Measurements from ENCODE around the gene IQCH. TPM values are rescaled to one million over a fixed set of nuclear protein-coding genes. Genes with fewer than 3 reads are reported as not detected.

Gene IQCH
- total and polyA plus RNA-seq, 2 donors = 0.91 to 1.8 TPM

DNA sequence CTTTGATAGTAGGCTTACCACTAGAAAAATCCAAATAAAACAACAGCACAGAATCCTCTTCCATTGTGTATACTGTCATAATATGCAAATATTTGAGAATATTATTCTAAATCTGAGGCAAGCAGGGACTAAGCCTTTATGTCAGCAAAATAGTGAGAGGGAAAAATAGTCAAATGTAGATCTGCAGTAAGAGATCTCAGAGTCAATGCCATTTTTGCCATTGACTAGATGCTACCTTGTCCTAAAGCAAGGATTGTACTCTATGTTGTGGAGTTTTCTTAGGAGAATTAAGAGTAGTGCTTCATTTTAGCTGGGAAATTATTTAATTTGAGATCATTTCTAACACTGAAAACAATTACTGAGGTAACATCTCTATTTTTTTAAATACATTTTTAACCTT lies 50.2 kb downstream of the IQCH start:
- Histone ChIP-seq H3K9me3 (ENCODE audit: control insufficient read depth in 2 of 2, insufficient read depth in 1 of 2, low read length in 1 of 2) (no peaks in the 10 kb centered on the region), H3K36me3 (ENCODE audit: control insufficient read depth in 2 of 2, insufficient read depth in 2 of 2, low read length in 1 of 2) (no peaks in the 10 kb centered on the region), H3K4me3 (ENCODE audit: low read length in 2 of 2) (no peak overlapping the region), H3K4me1 (ENCODE audit: control insufficient read depth in 2 of 2, insufficient read depth in 2 of 2, low read length in 2 of 2) (no peaks in the 10 kb centered on the region), H3K27ac (ENCODE audit: low read depth in 1 of 2, low read length in 1 of 2) (no peak overlapping the region), H3K27me3 (ENCODE audit: control insufficient read depth in 2 of 2, insufficient read depth in 1 of 2, low read length in 1 of 2) (no peaks in the 10 kb centered on the region)
- DNase-seq (ENCODE audit: low read depth in 6 of 9, low spot score in 9 of 9) = no peak

DNA sequence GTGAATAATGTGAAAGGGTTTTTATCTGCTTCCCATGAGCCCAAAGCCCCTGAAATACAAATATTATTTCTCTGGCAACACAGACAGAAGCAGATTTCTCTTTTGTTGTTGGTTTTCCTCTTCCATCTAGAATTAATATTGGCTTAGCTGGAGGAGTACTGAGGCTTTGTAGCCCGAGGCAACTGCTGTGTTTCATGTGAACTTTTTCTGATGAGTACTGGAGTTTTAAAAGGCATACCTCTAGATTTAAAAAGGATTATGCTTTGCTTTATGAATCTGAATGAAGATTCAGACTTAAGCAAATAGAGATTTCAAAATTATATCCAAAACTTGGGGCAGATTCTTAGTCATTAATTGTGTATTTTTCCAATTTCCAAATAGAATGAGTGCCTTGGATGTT lies 50.9 kb downstream of the IQCH start:
- H3K27ac ChIP-seq (ENCODE audit: low read depth in 1 of 2, low read length in 1 of 2) = no peak overlapping the region
- H3K9me3 ChIP-seq (ENCODE audit: control insufficient read depth in 2 of 2, insufficient read depth in 1 of 2, low read length in 1 of 2) = no peaks in the 10 kb centered on the region
- no peaks in the 10 kb centered on the region for H3K4me1 ChIP-seq (ENCODE audit: control insufficient read depth in 2 of 2, insufficient read depth in 2 of 2, low read length in 2 of 2)
- 95% methylated on average over 1 of the region's 1 CpG for WGBS
- H3K36me3 ChIP-seq (ENCODE audit: control insufficient read depth in 2 of 2, insufficient read depth in 2 of 2, low read length in 1 of 2) = no peaks in the 10 kb centered on the region
- no peak overlapping the region for H3K4me3 ChIP-seq (ENCODE audit: low read length in 2 of 2)
- no peaks in the 10 kb centered on the region for H3K27me3 ChIP-seq (ENCODE audit: control insufficient read depth in 2 of 2, insufficient read depth in 1 of 2, low read length in 1 of 2)
- no peak for DNase-seq (ENCODE audit: low read depth in 6 of 9, low spot score in 9 of 9)

DNA sequence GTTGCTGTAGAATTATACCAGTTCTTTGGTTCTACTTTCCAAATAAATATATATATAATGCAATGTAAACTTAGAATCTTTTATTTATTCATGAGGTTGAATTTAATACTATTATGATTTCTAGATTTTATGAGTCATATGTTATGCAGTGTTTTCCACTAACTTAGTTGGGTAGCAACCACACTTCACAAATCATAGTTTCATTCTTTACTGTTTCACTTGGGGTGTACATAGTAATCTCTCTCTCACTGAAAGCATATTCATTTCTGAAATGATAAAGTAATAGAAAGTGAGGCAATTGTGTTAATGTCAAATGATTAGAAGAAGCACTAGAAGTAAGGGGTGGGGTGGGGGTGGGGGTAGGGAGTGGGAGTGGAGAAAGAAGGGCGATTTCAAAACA lies 52.6 kb downstream of the IQCH start:
- H3K4me3 ChIP-seq (ENCODE audit: low read length in 2 of 2) = no peak overlapping the region
- H3K27ac ChIP-seq (ENCODE audit: low read depth in 1 of 2, low read length in 1 of 2) = no peak overlapping the region
- H3K4me1 ChIP-seq (ENCODE audit: control insufficient read depth in 2 of 2, insufficient read depth in 2 of 2, low read length in 2 of 2) = no peaks in the 10 kb centered on the region
- whole genome bisulfite sequencing = 92% methylated on average over 1 of the region's 1 CpG
- no peaks in the 10 kb centered on the region for H3K27me3 ChIP-seq (ENCODE audit: control insufficient read depth in 2 of 2, insufficient read depth in 1 of 2, low read length in 1 of 2)
- no peaks in the 10 kb centered on the region for H3K36me3 ChIP-seq (ENCODE audit: control insufficient read depth in 2 of 2, insufficient read depth in 2 of 2, low read length in 1 of 2)
- no peak for DNase-seq (ENCODE audit: low read depth in 6 of 9, low spot score in 9 of 9)
- H3K9me3 ChIP-seq (ENCODE audit: control insufficient read depth in 2 of 2, insufficient read depth in 1 of 2, low read length in 1 of 2) = no peaks in the 10 kb centered on the region

DNA sequence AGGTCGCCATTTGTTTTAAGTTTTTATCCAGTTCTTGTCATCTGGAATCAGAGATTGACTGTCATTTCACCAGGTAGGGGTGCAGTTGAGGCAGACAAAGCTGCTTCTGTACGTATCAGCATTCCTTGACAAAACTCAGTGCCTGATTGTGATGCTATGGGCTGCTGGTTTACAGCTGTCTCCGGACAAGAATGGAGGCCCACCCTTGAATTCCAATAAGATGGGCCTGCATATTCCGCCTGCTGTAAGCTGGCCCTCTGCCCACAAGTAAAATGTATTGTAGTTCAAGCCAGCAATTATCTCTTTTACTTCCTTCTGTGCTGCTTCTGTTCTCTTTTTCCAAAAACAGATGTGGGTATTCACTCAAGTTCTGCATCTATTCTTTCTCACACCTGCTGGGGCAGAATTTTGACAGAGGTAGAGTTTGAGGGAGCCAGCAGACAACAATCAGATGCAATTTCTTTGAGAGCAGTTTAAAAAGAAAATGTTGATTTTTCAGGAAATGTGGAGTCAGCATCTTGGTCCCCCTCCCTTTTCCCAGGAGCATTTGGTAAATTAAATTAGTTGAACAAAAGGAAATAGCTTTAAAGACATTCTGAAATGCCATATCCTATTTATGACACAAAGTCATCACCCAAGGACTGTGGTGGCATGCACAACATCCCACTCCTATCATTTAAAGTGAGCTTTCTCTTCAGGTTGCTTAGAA lies 53.5 kb downstream of the IQCH start:
- H3K36me3 ChIP-seq (ENCODE audit: control insufficient read depth in 2 of 2, insufficient read depth in 2 of 2, low read length in 1 of 2) = no peaks in the 10 kb centered on the region
- DNase-seq (ENCODE audit: low read depth in 6 of 9, low spot score in 9 of 9) = no peak
- no peaks in the 10 kb centered on the region for H3K9me3 ChIP-seq (ENCODE audit: control insufficient read depth in 2 of 2, insufficient read depth in 1 of 2, low read length in 1 of 2)
- WGBS = 96% methylated on average over 4 of the region's 4 CpGs
- no peaks in the 10 kb centered on the region for H3K4me1 ChIP-seq (ENCODE audit: control insufficient read depth in 2 of 2, insufficient read depth in 2 of 2, low read length in 2 of 2)
- H3K27me3 ChIP-seq (ENCODE audit: control insufficient read depth in 2 of 2, insufficient read depth in 1 of 2, low read length in 1 of 2) = no peaks in the 10 kb centered on the region
- no peak overlapping the region for H3K27ac ChIP-seq (ENCODE audit: low read depth in 1 of 2, low read length in 1 of 2)
- H3K4me3 ChIP-seq (ENCODE audit: low read length in 2 of 2) = no peak overlapping the region

DNA sequence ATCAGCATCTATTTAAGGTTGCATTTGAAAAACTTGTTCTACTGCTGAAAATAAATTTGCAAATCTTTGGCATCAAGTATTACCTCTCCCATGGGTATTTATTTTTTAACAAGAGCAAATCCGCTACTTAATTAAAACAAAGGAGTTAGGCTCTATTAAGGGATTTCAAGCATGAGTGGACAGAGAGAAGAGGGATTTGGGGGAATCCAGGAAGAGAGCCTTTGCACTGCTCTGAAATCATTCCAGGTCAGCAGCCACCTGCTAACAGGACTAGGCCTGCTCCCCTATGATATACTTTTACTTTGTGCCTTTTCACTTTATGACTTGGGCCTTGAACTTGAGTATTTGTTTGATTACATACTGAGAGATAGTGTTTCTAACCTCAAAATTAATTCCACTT lies 57.1 kb downstream of the IQCH start:
- Histone ChIP-seq H3K9me3 (ENCODE audit: control insufficient read depth in 2 of 2, insufficient read depth in 1 of 2, low read length in 1 of 2) (no peaks in the 10 kb centered on the region), H3K4me1 (ENCODE audit: control insufficient read depth in 2 of 2, insufficient read depth in 2 of 2, low read length in 2 of 2) (no peaks in the 10 kb centered on the region), H3K36me3 (ENCODE audit: control insufficient read depth in 2 of 2, insufficient read depth in 2 of 2, low read length in 1 of 2) (no peaks in the 10 kb centered on the region), H3K27ac (ENCODE audit: low read depth in 1 of 2, low read length in 1 of 2) (no peak overlapping the region), H3K27me3 (ENCODE audit: control insufficient read depth in 2 of 2, insufficient read depth in 1 of 2, low read length in 1 of 2) (no peaks in the 10 kb centered on the region), H3K4me3 (ENCODE audit: low read length in 2 of 2) (no peak overlapping the region)
- WGBS = 96% methylated on average over 1 of the region's 1 CpG
- DNase-seq (ENCODE audit: low read depth in 6 of 9, low spot score in 9 of 9) = no peak

DNA sequence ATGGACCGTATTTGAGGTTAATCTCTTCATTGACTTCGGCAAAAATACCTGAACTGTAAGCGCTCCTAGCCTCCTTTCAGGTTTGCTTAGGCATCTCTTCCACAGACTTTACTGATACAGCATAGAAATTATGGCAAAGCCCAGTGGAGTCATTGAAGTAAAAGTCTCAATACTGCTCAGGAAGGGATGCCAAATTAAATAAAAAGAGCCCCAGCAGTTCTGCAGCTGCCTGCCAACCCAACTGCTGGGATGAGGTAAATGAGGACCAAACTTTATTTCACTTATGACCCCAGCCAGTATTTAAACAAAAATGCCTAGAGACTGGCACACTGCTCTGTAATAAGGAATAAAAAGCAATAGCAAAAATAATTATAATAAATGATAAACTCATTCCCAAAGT lies 65.4 kb downstream of the IQCH start:
- no peak overlapping the region for H3K27ac ChIP-seq (ENCODE audit: low read depth in 1 of 2, low read length in 1 of 2)
- H3K4me1 ChIP-seq (ENCODE audit: control insufficient read depth in 2 of 2, insufficient read depth in 2 of 2, low read length in 2 of 2) = no peaks in the 10 kb centered on the region
- H3K4me3 ChIP-seq (ENCODE audit: low read length in 2 of 2) = no peak overlapping the region
- H3K36me3 ChIP-seq (ENCODE audit: control insufficient read depth in 2 of 2, insufficient read depth in 2 of 2, low read length in 1 of 2) = no peaks in the 10 kb centered on the region
- peaks cover 0 to 3% of the 10 kb centered on the region in 2 donors for H3K9me3 ChIP-seq (ENCODE audit: control insufficient read depth in 2 of 2, insufficient read depth in 1 of 2, low read length in 1 of 2)
- WGBS = 96% methylated on average over 3 of the region's 3 CpGs
- no peak for DNase-seq (ENCODE audit: low read depth in 6 of 9, low spot score in 9 of 9)
- H3K27me3 ChIP-seq (ENCODE audit: control insufficient read depth in 2 of 2, insufficient read depth in 1 of 2, low read length in 1 of 2) = no peaks in the 10 kb centered on the region

DNA sequence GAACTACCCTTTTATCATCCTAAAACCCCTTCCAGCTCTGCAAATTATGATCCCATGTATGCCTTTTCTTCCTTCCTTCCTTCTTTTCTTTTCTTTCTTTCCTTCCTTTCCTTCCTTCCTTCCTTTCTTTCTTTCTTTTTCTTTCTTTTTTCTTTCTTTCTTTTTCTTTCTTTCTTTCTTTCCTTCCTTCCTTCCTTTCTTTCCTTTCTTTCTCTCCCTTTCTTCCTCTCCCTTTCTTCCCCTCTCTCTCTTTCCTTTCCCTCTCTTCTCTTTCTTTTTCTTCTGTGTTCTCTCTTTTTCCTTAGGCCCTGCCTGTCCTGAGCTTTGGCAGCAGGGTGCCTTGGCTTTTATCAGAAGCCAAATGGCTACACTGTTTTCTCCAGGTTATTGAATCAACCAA lies 66.8 kb downstream of the IQCH start:
- peaks cover 0 to 3% of the 10 kb centered on the region in 2 donors for H3K9me3 ChIP-seq (ENCODE audit: control insufficient read depth in 2 of 2, insufficient read depth in 1 of 2, low read length in 1 of 2)
- no peaks in the 10 kb centered on the region for H3K36me3 ChIP-seq (ENCODE audit: control insufficient read depth in 2 of 2, insufficient read depth in 2 of 2, low read length in 1 of 2)
- H3K4me3 ChIP-seq (ENCODE audit: low read length in 2 of 2) = no peak overlapping the region

DNA sequence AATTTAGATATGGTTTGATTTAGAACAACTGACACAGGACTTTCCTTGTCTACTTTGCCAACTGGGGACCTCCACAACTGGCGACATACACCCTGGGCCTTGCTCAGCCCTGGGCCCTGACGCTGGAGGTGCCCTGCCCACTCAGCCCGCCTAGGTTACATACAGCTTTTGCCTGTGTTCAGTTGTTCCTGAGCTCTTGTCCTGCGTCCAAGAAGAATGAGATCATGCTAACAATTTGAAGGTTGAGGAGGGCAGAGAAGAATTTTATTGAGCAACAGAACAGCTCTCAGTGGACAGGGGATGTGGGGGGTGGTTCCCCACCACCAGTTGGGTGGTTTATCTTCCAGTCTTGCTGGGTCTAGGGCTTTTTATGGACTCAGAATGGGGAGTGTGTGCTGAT lies 67.9 kb downstream of the IQCH start:
- no peak overlapping the region for H3K4me3 ChIP-seq (ENCODE audit: low read length in 2 of 2)
- no peak for DNase-seq (ENCODE audit: low read depth in 6 of 9, low spot score in 9 of 9)
- WGBS = 84% methylated on average over 4 of the region's 4 CpGs

More for the DNA sequence above, 66.8 kb downstream of the IQCH start:
- Histone ChIP-seq H3K27me3 (ENCODE audit: control insufficient read depth in 2 of 2, insufficient read depth in 1 of 2, low read length in 1 of 2) (no peaks in the 10 kb centered on the region), H3K4me1 (ENCODE audit: control insufficient read depth in 2 of 2, insufficient read depth in 2 of 2, low read length in 2 of 2) (no peaks in the 10 kb centered on the region), H3K27ac (ENCODE audit: low read depth in 1 of 2, low read length in 1 of 2) (no peak overlapping the region)
- DNase-seq (ENCODE audit: low read depth in 6 of 9, low spot score in 9 of 9) = no peak

DNA sequence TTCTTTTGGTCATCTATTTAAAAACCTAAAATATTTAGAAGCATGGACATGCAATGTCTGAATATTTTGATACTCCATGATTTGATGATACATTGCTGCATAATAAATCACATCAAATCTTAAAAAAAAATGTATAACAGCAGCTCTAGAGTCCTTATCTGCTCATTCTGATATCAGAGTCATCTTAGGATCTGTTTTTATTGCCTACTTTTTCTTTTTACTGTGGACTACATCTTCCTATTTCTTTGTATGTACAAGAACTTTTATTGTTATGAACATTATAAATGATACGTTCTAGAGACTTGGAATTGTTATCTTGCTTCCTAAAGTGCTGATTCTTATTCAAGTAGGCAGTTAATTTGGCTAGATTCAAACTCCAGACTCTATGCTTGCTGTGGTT lies 72.7 kb downstream of the IQCH start:
- Histone ChIP-seq H3K9me3 (ENCODE audit: control insufficient read depth in 2 of 2, insufficient read depth in 1 of 2, low read length in 1 of 2) (peaks cover 0 to 3% of the 10 kb centered on the region in 2 donors), H3K27ac (ENCODE audit: low read depth in 1 of 2, low read length in 1 of 2) (no peak overlapping the region), H3K4me1 (ENCODE audit: control insufficient read depth in 2 of 2, insufficient read depth in 2 of 2, low read length in 2 of 2) (no peaks in the 10 kb centered on the region), H3K4me3 (ENCODE audit: low read length in 2 of 2) (no peak overlapping the region), H3K27me3 (ENCODE audit: control insufficient read depth in 2 of 2, insufficient read depth in 1 of 2, low read length in 1 of 2) (no peaks in the 10 kb centered on the region), H3K36me3 (ENCODE audit: control insufficient read depth in 2 of 2, insufficient read depth in 2 of 2, low read length in 1 of 2) (no peaks in the 10 kb centered on the region)
- WGBS = 97% methylated on average over 1 of the region's 1 CpG
- no peak for DNase-seq (ENCODE audit: low read depth in 6 of 9, low spot score in 9 of 9)

More for the DNA sequence above, 67.9 kb downstream of the IQCH start:
- Histone ChIP-seq H3K4me1 (ENCODE audit: control insufficient read depth in 2 of 2, insufficient read depth in 2 of 2, low read length in 2 of 2) (no peaks in the 10 kb centered on the region), H3K36me3 (ENCODE audit: control insufficient read depth in 2 of 2, insufficient read depth in 2 of 2, low read length in 1 of 2) (no peaks in the 10 kb centered on the region), H3K9me3 (ENCODE audit: control insufficient read depth in 2 of 2, insufficient read depth in 1 of 2, low read length in 1 of 2) (peaks cover 0 to 3% of the 10 kb centered on the region in 2 donors), H3K27me3 (ENCODE audit: control insufficient read depth in 2 of 2, insufficient read depth in 1 of 2, low read length in 1 of 2) (no peaks in the 10 kb centered on the region), H3K27ac (ENCODE audit: low read depth in 1 of 2, low read length in 1 of 2) (no peak overlapping the region)

DNA sequence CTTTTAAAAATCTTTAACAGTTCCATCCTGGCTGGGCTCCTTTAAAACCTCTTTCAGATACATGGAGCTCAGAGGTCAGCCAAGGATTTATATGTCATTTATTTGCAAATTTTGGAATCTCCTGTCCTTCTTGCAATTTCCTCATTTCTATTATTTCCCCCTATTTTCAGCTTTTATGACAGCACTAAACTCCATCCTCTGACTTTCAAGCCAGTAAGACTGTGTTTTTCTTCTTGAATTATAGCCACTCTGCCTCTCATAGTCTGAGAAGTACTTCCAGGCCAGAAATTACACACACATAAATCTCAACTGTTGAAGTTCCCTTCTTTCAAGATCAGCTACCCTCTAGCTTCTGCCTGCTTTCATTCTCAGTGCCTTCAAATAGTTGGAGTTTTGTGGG lies 73.2 kb downstream of the IQCH start:
- no peaks in the 10 kb centered on the region for H3K4me1 ChIP-seq (ENCODE audit: control insufficient read depth in 2 of 2, insufficient read depth in 2 of 2, low read length in 2 of 2)
- H3K36me3 ChIP-seq (ENCODE audit: control insufficient read depth in 2 of 2, insufficient read depth in 2 of 2, low read length in 1 of 2) = no peaks in the 10 kb centered on the region
- H3K27ac ChIP-seq (ENCODE audit: low read depth in 1 of 2, low read length in 1 of 2) = no peak overlapping the region
- no peak overlapping the region for H3K4me3 ChIP-seq (ENCODE audit: low read length in 2 of 2)
- no peaks in the 10 kb centered on the region for H3K27me3 ChIP-seq (ENCODE audit: control insufficient read depth in 2 of 2, insufficient read depth in 1 of 2, low read length in 1 of 2)
- no peak for DNase-seq (ENCODE audit: low read depth in 6 of 9, low spot score in 9 of 9)
- no peaks in the 10 kb centered on the region for H3K9me3 ChIP-seq (ENCODE audit: control insufficient read depth in 2 of 2, insufficient read depth in 1 of 2, low read length in 1 of 2)
